ENCODE measurements around the gene ZNF791.

DNA sequence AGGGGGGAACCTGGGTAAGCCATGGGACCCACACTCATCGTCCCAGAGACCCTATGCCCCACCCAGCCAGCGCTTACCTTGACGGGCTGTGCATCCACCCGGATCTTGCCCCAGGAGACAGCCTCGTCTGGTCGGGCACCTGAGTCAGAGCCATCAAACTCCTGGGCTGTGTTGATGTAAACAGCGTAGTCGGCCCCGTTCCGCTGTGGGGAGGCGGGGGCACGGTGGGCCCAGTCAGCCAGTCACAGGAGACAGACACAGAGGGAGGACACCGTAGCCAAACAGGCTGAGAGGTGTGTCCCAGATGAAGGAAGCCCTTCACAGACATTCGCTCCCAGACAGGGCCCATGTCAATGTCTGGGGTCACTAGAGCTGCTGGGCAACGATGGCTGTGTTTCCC is 65.2 kb downstream of the ZNF791 start:
- TF ChIP-seq, protein P1, sequence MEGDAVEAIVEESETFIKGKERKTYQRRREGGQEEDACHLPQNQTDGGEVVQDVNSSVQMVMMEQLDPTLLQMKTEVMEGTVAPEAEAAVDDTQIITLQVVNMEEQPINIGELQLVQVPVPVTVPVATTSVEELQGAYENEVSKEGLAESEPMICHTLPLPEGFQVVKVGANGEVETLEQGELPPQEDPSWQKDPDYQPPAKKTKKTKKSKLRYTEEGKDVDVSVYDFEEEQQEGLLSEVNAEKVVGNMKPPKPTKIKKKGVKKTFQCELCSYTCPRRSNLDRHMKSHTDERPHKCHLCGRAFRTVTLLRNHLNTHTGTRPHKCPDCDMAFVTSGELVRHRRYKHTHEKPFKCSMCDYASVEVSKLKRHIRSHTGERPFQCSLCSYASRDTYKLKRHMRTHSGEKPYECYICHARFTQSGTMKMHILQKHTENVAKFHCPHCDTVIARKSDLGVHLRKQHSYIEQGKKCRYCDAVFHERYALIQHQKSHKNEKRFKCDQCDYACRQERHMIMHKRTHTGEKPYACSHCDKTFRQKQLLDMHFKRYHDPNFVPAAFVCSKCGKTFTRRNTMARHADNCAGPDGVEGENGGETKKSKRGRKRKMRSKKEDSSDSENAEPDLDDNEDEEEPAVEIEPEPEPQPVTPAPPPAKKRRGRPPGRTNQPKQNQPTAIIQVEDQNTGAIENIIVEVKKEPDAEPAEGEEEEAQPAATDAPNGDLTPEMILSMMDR (conservative IDR thresholded peaks at IDR 0.05; ENCODE audit: low read depth, low read length) = no peak
- no peak for TF ChIP-seq EZH2 (IDR thresholded peaks at IDR 0.05; ENCODE audit: low read length, unreplicated experiment)
- TF ChIP-seq EZH2phosphoT487 (IDR thresholded peaks at IDR 0.05; ENCODE audit: borderline replicate concordance, low read length) = no peak

Data from PC-3 (cell line).